ENCODE data around the gene MEF2D. TPM values are rescaled to one million over a fixed set of nuclear protein-coding genes. Genes with fewer than 3 reads are reported as not detected.
A peak's percentile ranks its signal among the peaks of the same experiment; 100 is the strongest.

MEF2D gene
- total RNA-seq, 1 experiment from 2014 or later, result 27.4 TPM

- peak; percentile 94 for DNase-seq (ENCODE audit: low spot score)
Measured at GRCh38 chr1:156500793-156501506, 375 bp upstream of the MEF2D start.

- peak; percentile 17 for DNase-seq (ENCODE audit: low spot score)
Measured at GRCh38 chr1:156499842-156500542, 583 bp downstream of the MEF2D start.

- DNase-seq (ENCODE audit: low spot score), result peak; percentile 21
Measured at GRCh38 chr1:156499194-156499841, 1.3 kb downstream of the MEF2D start.

- no peak for DNase-seq (ENCODE audit: low spot score)
Measured at GRCh38 chr1:156498432-156499193, 2.0 kb downstream of the MEF2D start.

- DNase-seq (ENCODE audit: low spot score), result no peak
Measured at GRCh38 chr1:156497743-156498431, 2.7 kb downstream of the MEF2D start.

GRCh38 chr1:156497078-156497742 lies 3.4 kb downstream of the MEF2D start:
- DNase-seq (ENCODE audit: low spot score), result no peak

- no peak for DNase-seq (ENCODE audit: low spot score)
Measured at GRCh38 chr1:156496211-156496761, 4.3 kb downstream of the MEF2D start.

- no peak for DNase-seq (ENCODE audit: low spot score)
Measured at GRCh38 chr1:156495401-156496140, 5.0 kb downstream of the MEF2D start.

- no peak for DNase-seq (ENCODE audit: low spot score)
Measured at GRCh38 chr1:156494309-156494895, 6.2 kb downstream of the MEF2D start.

- no peak for DNase-seq (ENCODE audit: low spot score)
Measured at GRCh38 chr1:156493742-156494141, 6.8 kb downstream of the MEF2D start.

- DNase-seq (ENCODE audit: low spot score), result no peak
Measured at GRCh38 chr1:156493154-156493631, 7.4 kb downstream of the MEF2D start.

GRCh38 chr1:156492591-156493080 lies 7.9 kb downstream of the MEF2D start:
- no peak for DNase-seq (ENCODE audit: low spot score)

- DNase-seq (ENCODE audit: low spot score), result no peak
Measured at GRCh38 chr1:156492013-156492590, 8.5 kb downstream of the MEF2D start.

GRCh38 chr1:156491151-156491949 lies 9.2 kb downstream of the MEF2D start:
- no peak for DNase-seq (ENCODE audit: low spot score)

GRCh38 chr1:156490401-156491032 lies 10.1 kb downstream of the MEF2D start:
- no peak for DNase-seq (ENCODE audit: low spot score)

- DNase-seq (ENCODE audit: low spot score), result no peak
Measured at GRCh38 chr1:156489935-156490293, 10.7 kb downstream of the MEF2D start.

All from HT-29 (cell line).